HG03039 (cell line): ENCODE measurements around the gene CAPN2.

Experiments used
- ATAC-seq: cut with Tn5 transposase; IDR thresholded peaks from one replicate; pipeline ENCODE4 v1.9.1; 2021; ENCODE audit warnings: mild to moderate bottlenecking, moderate library complexity; ENCODE audit not compliant: unreplicated experiment

CAPN2 gene

DNA sequence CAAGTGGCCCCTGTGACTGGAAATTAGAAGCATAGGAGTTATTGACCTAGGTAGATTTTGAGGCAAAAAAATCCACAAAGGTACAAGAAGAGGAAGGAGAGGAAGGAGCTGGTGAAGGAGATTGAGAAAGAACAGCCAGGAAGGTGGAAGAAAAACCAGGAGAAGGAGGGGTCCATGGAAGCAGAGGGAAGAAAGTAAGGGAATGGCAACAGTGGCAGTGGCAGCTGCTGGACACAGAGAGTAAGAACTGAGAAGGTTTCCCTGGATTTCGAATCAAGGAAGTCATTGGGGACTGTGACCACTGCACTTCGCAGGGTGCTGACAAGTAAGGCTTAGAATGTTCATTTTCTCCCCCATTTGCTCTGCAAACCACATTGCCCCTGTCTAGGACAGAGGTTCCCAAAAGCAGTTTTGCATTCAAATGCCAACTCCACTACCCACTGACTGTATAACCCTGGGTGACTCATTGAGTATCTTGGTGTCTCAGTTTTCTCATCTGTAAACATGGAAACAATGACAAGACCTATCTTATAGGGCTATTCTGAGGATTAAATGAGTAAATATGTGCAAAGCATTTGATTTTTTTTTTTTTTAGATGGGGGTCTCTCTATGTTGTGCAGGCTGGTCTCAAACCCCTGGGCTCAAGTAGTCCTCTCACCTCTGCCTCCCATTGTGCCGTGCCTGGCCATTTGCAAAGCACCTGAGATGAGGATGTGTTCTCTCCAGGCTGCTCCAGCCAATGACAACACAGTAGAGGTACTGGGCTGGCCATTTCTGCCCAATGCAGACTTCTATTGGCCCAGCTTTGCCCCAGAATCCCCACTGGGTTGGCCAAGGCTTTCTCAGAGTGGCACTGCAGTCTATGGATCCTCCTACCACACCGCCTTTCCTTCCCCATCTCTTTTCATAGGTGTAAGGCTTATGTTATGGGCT is 9.3 kb upstream of the CAPN2 start:
- no peak for ATAC-seq

DNA sequence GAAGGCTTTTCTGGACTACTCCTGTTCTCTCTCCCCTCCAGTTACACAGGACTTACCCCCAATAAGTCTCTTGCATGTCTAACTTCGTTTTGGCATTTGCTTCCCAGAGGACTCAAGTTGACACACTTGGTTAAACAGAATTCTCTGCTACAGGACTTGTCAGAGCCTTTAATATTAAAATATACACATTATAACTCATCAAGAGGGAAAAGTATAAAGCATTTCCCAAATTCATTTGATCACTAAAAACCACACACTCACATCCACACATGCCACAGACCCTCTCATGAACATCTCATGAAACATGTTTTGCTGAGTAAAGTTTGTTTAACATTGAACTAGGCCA is 8.7 kb upstream of the CAPN2 start:
- no peak for ATAC-seq

DNA sequence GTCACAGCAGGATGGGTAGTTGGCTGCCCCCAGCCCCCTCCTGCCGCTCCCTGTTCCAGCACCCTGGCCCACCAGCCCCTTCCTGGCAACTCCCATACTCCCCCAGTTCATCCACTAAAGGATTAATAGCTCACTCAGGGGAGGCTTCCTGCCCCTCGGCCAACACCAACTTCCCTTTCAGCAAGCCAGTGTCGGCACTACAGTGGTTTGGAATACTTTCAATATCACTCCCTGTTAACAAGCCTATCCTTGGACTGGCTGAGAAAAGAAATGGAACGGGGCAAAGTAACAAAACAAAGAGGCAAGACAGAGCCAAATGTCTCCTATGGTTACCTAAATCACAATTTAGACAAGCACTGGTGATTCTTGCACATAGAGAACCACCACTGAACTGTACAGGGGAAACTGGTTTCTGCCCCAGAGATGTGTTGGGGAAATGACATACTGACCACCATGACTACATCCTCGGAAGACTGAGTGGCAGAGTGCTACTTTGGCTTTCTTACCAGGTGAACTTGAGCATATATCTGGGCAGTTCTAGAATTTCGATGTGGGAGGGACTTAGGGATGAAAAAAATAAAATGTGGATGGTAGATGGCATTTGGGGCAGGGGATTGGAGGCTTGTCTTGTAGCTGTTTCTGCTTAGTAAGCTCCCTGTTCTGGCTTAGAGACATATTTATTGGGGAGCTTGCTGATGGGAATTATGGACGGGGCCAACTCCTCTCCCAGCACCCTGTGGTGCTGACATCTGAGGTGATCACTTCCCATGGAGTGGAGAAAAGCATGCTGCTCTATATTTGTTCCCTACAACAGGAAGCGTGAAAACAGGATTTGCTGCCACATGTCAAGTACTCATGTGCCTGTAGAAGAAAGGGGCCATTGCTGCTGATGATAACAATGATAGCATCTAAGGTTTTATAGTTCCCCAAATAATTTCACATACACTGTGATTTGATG is 7.1 kb upstream of the CAPN2 start:
- ATAC-seq, result no peak

DNA sequence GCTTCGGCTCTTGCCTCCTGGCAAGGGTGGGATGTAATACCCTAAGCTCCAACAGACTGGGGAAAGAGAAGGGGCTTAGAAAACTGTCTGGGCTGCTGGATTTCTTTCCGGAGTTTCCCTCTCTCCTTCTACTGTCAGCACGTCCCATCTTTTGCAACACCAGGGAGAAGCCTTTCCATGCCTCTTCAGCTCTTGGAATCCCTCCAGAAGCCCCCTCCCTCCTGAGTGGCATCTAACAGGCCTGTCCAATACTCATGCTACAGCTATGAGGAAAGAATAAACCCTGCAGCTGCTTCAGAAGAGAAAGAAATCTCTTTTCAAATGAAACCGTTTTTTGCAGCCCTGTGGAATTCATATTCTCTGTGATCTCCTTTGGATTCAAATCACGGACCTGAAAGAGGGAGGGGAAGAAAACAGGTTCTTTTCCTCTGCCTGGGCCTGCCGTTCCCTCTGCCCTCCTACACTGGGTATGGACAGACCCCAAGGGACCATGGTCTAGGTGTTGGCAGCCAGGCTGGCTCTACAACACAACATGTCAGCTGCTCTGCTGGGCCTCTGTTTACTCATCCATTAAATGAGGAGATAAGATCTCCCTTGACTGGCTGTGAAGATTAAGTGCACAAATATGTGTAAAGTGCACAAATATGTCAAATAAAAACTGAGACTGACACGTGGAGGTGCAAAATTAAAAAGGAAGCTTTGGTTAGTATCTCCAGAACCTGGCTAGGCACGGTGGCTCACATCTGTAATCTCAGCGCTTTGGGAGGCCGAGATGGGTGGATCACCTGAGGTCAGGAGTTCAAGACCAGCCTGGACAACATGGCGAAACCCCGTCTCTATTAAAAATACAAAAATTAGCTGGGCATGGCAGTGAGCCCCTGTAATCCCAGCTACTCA is 6.0 kb upstream of the CAPN2 start:
- no peak for ATAC-seq

DNA sequence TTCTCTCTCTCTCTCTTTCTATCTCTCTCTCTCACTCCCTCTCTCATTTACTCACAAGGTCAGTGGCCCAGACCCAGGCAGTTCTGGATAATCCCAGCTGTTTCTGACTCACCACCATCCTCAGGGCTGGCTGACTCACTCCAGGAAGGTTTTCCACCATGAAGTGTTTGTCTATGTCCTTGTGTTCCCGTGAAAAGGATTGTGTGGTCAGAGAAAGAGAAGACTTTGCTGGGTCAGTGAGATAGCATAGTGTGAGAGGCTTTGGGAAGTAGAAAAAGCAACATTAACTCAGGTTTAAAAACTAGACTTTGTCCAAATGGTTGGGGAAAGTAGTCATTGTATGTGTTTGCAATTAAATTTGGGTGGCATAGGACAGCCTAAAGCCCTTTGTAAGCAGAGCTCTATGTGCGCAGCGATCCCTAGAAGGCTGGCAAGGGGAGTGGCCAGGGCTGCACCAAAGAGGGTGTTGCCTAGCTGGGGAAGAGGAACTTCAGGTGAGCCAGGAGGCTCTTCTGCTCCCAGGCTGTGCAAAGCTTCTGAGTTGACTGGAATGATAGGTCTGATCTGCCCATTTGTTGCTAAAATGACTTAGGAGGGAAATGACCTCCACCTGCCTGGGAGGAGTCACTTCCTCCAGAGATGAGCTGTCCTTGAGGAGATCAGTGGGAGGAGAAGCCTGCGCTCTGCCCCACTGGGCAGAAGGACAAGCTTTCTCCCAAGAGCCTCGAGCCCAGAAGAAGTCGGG is 4.9 kb upstream of the CAPN2 start:
- ATAC-seq, result no peak

DNA sequence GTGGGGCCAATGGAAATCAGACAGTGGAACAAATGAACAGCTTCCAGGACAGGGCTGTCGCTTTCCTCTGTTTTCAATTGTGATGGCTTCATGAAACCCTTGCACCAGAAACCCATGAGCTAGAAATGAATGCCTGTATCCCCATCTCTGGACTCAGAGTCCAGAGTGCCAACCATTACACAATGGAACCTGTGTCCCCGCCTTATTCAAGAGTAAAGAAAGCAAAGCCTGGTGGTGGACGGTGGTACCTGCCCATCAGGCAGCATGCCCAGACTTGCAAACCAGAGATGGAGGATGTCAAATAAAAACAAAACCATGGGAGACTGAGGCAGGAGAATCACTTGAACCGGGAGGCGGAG is 4.4 kb upstream of the CAPN2 start:
- no peak for ATAC-seq

DNA sequence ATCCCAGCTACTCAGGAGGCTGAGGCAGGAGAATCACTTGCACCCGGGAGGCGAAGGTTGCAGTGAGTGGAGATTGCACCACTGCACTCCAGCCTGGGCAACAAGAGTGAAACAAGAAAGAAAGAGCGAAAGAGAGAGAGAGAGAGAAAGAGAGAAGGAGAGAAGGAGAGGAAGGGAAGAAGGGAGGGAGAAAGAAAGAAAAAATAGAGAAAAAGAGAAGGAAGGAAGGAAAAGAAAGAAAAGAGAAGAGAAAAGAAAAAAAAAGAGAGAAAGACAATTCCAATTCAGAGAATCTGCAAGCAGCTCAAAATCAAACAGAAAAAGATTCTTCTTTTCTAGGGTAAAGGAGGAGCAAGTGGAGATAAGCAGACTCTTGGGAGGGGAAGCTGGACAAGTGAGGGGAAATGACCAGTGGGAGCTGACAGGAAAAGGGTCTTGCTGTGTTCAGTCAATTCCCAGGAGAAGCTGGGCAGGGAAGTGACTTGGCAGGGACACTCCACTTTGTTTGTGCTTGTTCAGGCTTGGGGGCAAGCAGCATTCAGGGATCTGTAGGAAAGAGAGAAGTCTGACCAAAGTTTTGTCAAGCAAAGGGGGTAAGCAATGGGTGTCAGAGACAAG is 3.6 kb upstream of the CAPN2 start:
- no peak for ATAC-seq

DNA sequence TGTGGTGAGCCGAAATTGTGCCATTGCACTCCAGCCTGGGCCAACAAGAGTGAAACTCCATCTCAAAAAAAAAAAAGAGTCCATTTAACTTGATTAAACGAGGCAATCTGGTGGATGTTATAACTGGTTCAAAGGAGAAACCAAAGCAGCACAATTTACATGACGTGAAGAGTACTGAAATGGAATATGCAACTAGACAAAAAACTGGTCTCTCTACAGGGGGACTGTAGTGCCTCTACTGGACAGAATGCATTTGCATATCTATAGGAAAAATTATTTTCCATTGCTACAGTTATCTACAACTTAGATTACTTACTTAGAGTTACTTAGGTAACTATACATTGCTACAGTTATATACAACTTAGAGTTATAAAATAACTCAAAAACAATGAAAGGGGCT is 2.7 kb upstream of the CAPN2 start:
- no peak for ATAC-seq

DNA sequence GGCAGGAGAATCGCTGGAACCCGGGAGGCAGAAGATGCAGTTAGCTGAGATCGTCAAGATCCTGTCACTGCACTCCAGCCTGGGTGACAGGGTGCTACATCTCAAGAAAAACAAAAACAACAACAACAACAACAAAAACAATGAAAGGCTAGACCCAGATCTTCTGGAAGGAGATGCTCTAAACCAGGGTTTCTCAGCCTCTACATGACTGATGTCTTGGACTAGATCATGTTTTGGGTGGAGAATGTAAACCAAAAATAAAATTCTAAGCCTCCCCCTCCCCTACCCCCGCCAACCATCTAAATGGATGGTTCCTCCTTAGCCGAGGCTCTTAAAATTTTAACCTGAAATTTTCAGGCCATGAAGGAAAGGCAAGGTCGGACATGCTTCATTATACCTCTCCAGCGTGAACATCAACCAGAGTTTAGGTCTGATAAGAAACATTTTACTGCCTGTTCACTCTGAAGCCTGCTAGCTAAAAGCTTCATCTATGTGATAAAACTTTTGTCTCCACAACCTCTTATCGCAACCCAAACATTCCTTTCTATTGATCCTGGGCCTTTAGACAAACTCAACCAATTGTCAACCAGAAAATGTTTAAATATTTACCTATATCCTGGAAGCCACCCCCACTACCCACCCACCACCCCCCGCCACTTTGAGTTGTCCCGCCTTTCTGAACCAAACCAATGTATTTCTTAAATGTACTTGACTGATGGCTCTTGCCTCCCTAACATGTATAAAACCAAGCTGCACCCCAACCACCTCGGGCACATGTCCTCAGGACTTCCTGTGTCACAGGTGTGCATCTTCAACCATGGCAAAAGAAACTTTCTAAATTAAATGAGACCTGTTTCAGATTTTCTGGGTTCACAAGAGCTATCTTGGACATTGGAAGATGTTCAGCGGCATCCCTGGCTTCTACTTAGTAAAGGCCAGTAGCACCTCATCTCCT is 1.9 kb upstream of the CAPN2 start:
- no peak for ATAC-seq

DNA sequence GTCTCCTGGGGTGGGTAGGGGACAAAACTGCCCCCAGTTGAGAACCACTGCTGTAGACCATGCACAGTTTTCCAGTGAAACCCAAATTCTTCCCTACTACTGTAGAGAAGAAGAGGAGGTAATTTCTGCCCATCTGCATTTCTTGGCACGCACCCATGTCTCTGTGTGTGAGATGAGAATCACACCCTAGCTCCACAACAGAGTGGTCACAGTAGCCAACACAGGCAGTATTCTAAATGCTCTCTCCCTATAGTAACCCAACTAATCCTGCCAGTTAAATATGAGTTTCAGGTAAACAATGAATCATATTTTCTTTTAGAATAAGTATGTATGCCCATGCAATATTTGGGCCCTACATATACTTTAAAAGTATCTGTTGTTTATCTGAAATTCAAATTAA is 1.2 kb upstream of the CAPN2 start:
- no peak for ATAC-seq

DNA sequence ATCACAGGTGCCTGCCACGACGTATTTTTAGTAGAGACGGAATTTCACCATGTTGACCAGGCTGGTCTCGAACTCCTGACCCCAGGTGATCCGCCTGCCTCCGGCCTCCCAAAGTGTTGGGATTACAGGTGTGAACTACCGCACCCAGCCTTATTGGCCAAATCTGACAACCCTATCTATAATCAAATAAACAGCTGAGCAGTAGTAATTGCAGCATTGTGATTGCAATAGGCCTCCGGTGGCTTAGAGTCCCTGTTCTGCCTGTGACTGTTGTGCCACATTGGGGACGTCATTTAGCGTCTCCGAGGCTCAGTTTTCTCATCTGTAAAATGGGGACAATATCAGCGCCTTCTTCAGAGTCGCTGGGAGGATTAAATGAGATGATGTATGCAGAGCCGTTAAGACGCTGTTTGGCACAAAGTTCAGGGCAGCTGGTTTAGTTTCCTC is 569 bp upstream of the CAPN2 start:
- ATAC-seq, result no peak

DNA sequence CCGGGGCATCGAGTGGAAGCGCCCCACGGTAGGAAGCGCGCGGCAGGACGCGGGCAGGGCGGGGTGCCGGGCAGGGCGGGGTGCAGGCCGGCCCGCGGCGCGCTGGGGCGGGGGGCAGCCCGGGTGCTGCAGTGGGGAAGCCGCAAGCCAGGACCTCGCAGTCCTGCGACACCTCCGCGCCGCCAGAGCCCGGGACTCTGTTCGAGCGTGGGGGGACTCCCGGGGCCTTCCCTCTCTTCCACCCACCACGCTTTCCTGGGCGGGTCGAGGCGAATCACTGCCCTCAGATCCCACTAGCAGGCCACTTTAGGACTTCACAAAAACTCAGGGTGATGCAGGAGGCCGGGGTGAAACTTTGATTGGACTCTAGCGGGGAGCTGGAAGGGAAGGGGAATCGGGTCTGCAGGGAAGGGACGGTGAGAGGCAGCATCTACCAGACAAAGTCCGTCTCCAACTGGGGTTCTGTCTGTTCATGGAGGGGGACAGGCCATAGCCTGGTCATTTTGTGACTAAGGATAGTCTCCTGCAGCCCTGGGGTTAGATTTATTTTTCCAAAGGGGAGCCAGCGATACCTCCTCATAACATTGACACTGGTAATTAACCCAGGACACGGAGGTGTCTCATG is 623 bp downstream of the CAPN2 start:
- peak; percentile 37 for ATAC-seq

DNA sequence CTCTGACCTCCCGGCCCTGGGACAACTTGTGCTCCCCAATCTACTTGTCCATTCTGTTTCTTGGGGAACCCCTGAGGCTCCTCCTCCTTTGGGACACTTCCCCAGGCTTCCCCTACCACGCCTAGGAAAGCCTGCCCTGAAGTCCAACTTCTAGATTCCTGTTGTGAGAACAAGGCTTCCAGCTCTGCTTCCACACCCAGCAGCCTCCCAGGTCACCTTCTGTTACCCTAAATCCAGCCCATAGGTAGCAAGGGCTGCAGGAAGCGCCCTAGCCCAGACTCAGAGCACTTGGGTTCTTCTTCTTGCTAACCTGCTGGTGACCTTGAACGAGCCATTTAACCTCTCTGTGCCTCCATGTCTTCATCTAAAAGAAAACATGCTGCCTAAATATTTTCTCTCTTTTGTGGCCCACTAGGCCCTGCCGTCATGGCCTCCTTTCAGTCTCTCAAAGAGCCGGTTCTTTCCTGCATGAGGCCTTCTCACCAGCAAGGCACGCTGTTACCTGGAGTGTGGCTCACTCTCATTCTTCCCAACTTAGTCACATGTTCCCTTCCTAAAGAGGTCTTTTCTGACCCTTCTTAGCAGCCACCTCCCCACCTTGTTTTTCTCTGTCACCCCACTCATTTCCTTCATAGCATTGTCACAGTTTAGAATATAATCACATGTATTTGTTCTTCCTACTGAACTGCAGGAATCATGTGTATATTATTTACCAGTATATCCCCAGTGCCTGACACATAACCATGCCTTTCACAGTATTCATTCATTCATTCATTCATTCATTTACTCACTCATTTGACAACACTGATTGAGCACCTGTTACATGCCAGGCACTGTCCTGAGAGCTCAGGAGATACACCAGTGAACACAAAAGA is 1.4 kb downstream of the CAPN2 start:
- ATAC-seq, result no peak

DNA sequence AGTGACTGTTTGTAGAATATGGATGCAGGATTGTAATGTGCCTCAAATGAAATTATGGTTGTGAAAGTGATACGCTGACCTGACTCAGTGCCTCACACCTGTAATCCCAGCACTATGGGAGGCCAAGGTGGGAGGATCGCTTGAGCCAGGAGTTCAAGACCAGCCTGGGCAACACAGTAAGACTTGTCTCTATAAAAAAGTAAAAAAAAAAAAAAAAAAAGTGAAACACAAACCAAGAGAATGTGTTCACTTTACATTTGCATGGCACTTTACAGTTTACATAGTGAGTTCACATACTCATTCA is 2.0 kb downstream of the CAPN2 start:
- no peak for ATAC-seq

DNA sequence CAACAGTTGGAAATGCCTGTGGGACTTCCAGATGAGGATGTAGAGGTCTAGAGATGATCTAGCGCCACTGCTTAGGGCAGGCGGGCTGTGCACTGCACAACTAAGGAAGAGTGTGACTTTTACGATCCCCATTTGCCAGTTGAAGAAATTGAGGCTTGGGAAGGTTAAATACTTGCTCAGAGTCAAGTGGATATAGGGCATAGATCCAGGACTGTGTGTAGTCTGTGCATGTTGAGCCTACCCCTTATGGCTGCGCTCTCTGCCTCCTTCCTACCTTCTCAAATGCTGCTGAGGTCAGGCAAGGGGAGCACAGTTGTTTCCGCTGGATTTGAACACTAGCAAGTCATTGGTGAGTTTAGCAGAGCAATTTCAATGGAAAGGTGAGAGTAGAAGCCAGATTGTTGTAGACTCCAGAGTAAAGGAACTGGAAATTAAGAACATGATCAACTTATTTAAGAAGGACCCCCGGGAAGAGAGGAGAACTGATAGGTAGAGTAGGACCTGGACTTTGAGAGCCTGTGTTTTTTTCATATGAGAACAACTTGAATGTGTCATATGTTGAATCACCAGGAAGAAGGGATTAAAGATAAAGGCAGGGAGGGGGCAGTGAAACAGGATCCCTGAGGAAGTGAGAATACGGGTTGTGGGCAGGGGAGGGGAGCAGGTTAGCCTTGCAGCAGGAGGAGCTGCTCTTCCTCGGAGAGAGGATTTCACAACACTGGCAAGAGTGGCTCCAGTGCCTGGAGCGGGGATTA is 2.7 kb downstream of the CAPN2 start:
- no peak for ATAC-seq

DNA sequence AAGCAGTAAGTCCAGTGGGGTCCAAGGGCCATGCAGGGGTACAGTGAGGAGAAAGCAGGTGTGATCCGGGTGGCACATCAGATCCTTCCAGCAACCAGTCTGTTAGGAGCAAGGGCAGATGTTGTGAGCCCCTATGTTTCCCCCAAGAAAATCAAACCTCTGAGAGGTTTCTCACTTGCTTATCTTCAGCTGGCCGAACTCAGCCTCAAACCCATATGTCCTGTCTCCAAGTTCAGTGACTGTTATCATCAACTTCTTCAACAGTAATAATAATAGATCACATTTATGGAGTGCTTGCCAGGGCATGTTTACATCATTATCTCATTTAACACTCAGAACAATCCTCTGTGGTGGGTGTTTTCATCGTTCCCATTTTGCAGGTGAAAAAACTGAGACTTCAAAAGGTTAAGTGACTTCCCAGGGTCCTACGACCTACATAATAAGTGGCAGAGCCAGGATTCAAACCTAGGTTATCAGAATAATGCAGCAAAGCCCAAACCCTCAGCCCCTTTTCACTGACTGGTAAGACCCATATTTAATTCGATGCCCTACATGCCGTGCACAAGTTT is 3.3 kb downstream of the CAPN2 start:
- ATAC-seq, result no peak
